Tibial nerve (tissue), 4 donors: ENCODE data around the gene RASL10A. TPM values are rescaled to one million over a fixed set of nuclear protein-coding genes. Genes with fewer than 3 reads are reported as not detected.

Experiments used
- DNase-seq, 2 donors: peaks; one replicate each; pipeline ENCODE4 v3.0.0-alpha.2; 2019; ENCODE audit warnings: low spot score in 2 of 2
- H3K27ac ChIP-seq, 4 donors: fragments of 200-600 bp; sonication (generic) in 3 of 4; one replicate each; pipeline ENCODE4 v1.5.1; 2017 to 2019; ENCODE audit warnings: mild to moderate bottlenecking in 1 of 4
- H3K27me3 ChIP-seq, 2 donors: fragments of 200-600 bp; sonication (generic) in 1 of 2; one replicate each; pipeline versions ENCODE4 v1.5.1 to v1.6.0; 2017 to 2019
- H3K36me3 ChIP-seq, 3 donors: fragments of 200-600 bp; sonication (generic); one replicate each; pipeline ENCODE4 v1.5.1; 2018 to 2019
- H3K4me1 ChIP-seq, 4 donors: fragments of 200-600 bp; sonication (generic) in 3 of 4; one replicate each; pipeline ENCODE4 v1.5.1; 2017 to 2019
- H3K4me3 ChIP-seq, 4 donors: fragments of 200-600 bp; sonication (generic) in 3 of 4; one replicate each; pipeline ENCODE4 v1.5.1; 2017 to 2019; ENCODE audit warnings: mild to moderate bottlenecking in 1 of 4, moderate library complexity in 1 of 4
- H3K9me3 ChIP-seq, 4 donors: fragments of 200-600 bp; sonication (generic) in 3 of 4; one replicate each; pipeline ENCODE4 v1.5.1; 2017 to 2019
- CTCF ChIP-seq, 5 experiments: fragments of 200-600 bp in 3 of 5; fragments of 450-650 bp in 2 of 5; sonication (generic) in 3 of 5; IDR thresholded peaks; one replicate each; pipeline ENCODE4 v1.5.1; 2016 to 2019; ENCODE audit warnings: antibody characterized with exemption in 5 of 5, mild to moderate bottlenecking in 3 of 5, moderate library complexity in 2 of 5
- EP300 ChIP-seq, 2 donors: sonication (generic); formaldehyde crosslinking; IDR thresholded peaks; one replicate each; pipeline ENCODE4 v1.6.1; 2017; ENCODE audit warnings: antibody characterized with exemption in 2 of 2, mild to moderate bottlenecking in 1 of 2
- POLR2A ChIP-seq, 2 donors: fragments of 450-650 bp; IDR thresholded peaks; one replicate each; pipeline ENCODE4 v1.6.1; 2017; ENCODE audit warnings: antibody characterized with exemption in 2 of 2, mild to moderate bottlenecking in 2 of 2, moderate library complexity in 2 of 2
- WGBS, 2 donors: methylation state at CpG; one replicate each; pipeline ENCODE4 v1.1.5; 2018; 5-methylcytosine and 5-hydroxymethylcytosine counted together
- total RNA-seq, 4 donors: library from RNA; depleted of rRNA; stranded (reverse); fragments of >200 nt; gene quantifications; one replicate each; pipeline ENCODE4 v1.1.0, GENCODE V29; 2016

Gene RASL10A
- total RNA-seq, 4 donors from 2014 or later: 2.2 to 6.6 (median 3.3) TPM; not detected in 1

GRCh38 chr22:29334696-29335344 lies 19.3 kb upstream of the RASL10A start:
- WGBS, 2 donors: 80 to 88% methylated on average over 12 of the region's 12 CpGs
- no peak for DNase-seq

GRCh38 chr22:29334148-29334547 lies 18.7 kb upstream of the RASL10A start:
- no peak for DNase-seq
- H3K36me3 ChIP-seq: peaks cover 0 to 100% (median 16%) of the 10 kb centered on the region in 3 donors
- 90 to 97% methylated on average over 7 of the region's 7 CpGs for WGBS, 2 donors
- H3K27me3 ChIP-seq: no peaks in the 10 kb centered on the region
- no peak overlapping the region for H3K27ac ChIP-seq
- H3K4me3 ChIP-seq: no peak overlapping the region
- no peak for TF ChIP-seq POLR2A (IDR thresholded peaks at IDR 0.05)
- TF ChIP-seq EP300 (IDR thresholded peaks at IDR 0.05): no peak
- TF ChIP-seq CTCF (IDR thresholded peaks at IDR 0.05): no peak
- H3K9me3 ChIP-seq: no peaks in the 10 kb centered on the region
- H3K4me1 ChIP-seq: peaks cover 0 to 10% (median 0%) of the 10 kb centered on the region in 4 donors

More at GRCh38 chr22:29334696-29335344, 19.3 kb upstream of the RASL10A start:
- H3K4me3 ChIP-seq: no peak overlapping the region
- H3K27ac ChIP-seq: no peak overlapping the region
- H3K36me3 ChIP-seq: peaks cover 0 to 100% (median 20%) of the 10 kb centered on the region in 3 donors
- no peaks in the 10 kb centered on the region for H3K9me3 ChIP-seq
- no peaks in the 10 kb centered on the region for H3K27me3 ChIP-seq
- TF ChIP-seq EP300 (IDR thresholded peaks at IDR 0.05): no peak
- TF ChIP-seq CTCF (IDR thresholded peaks at IDR 0.05): no peak
- TF ChIP-seq POLR2A (IDR thresholded peaks at IDR 0.05): no peak
- peaks cover 0 to 10% (median 0%) of the 10 kb centered on the region in 4 donors for H3K4me1 ChIP-seq

- Histone ChIP-seq H3K27ac (no peak overlapping the region), H3K9me3 (no peaks in the 10 kb centered on the region), H3K4me3 (no peak overlapping the region), H3K4me1 (peaks cover 0 to 15% (median 0%) of the 10 kb centered on the region in 4 donors), H3K27me3 (no peaks in the 10 kb centered on the region), H3K36me3 (peaks cover 0 to 100% (median 8%) of the 10 kb centered on the region in 3 donors)
- 90 to 97% methylated on average over 6 to 8 of the region's 8 CpGs for WGBS, 2 donors
- DNase-seq: no peak
- TF ChIP-seq POLR2A (IDR thresholded peaks at IDR 0.05): no peak
- TF ChIP-seq CTCF (IDR thresholded peaks at IDR 0.05): no peak
- TF ChIP-seq EP300 (IDR thresholded peaks at IDR 0.05): no peak
Observed at GRCh38 chr22:29332886-29333496, 17.5 kb upstream of the RASL10A start.

GRCh38 chr22:29331658-29332300 lies 16.3 kb upstream of the RASL10A start:
- TF ChIP-seq EP300 (IDR thresholded peaks at IDR 0.05) (no peak), CTCF (IDR thresholded peaks at IDR 0.05) (no peak), POLR2A (IDR thresholded peaks at IDR 0.05) (no peak)
- DNase-seq: no peak
- Histone ChIP-seq H3K27me3 (no peaks in the 10 kb centered on the region), H3K4me1 (peaks cover 0 to 27% (median 0%) of the 10 kb centered on the region in 4 donors), H3K36me3 (peaks cover 0 to 100% (median 0%) of the 10 kb centered on the region in 3 donors), H3K9me3 (no peaks in the 10 kb centered on the region), H3K4me3 (no peak overlapping the region), H3K27ac (no peak overlapping the region)
- 82 to 84% methylated on average over 14 of the region's 14 CpGs for WGBS, 2 donors

- peaks cover 0 to 32% (median 0%) of the 10 kb centered on the region in 4 donors for H3K4me1 ChIP-seq
- no peaks in the 10 kb centered on the region for H3K27me3 ChIP-seq
- H3K9me3 ChIP-seq: no peaks in the 10 kb centered on the region
- WGBS, 2 donors: 87 to 90% methylated on average over 7 to 8 of the region's 8 CpGs
- no peak overlapping the region for H3K4me3 ChIP-seq
- no peak for DNase-seq
- TF ChIP-seq EP300 (IDR thresholded peaks at IDR 0.05) (no peak), CTCF (IDR thresholded peaks at IDR 0.05) (no peak), POLR2A (IDR thresholded peaks at IDR 0.05) (no peak)
- H3K27ac ChIP-seq: peak overlapping the region in 1 of 4 donors; percentile 85
- peaks cover 0 to 100% (median 0%) of the 10 kb centered on the region in 3 donors for H3K36me3 ChIP-seq
Observed at GRCh38 chr22:29331213-29331612, 15.7 kb upstream of the RASL10A start.
